ENCODE measurements around the gene PSMC6.

PSMC6 gene

DNA sequence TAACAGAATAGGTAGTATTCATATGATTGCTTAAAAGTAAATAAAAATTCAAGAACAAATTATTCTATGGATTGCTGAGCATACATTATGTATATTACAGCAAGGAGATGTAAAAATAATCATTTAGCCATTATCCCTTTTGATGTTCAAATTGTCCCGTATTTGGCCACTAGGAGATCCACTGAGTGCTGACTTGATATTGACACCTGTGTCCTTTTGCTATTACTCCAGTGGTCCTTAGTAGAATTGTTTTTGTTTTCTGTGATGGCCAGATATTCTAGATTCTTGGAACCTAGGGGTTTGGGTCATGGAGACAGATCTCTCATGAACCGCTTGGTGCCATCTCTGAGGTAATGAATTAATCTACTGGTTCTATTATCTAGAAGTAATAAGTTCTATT is 28.4 kb upstream of the PSMC6 start:
- Histone ChIP-seq H3K27ac (ENCODE audit: extremely low read depth, low read depth, low read length) (no peak overlapping the region), H3K4me1 (ENCODE audit: control insufficient read depth, insufficient read depth, low read length) (no peaks in the 10 kb centered on the region), H3K9me3 (ENCODE audit: control insufficient read depth, insufficient read depth, low read depth, low read length) (no peaks in the 10 kb centered on the region), H3K4me3 (ENCODE audit: low read depth, low read length) (no peak overlapping the region), H3K36me3 (ENCODE audit: control insufficient read depth in 2 of 2, insufficient read depth in 1 of 2, low read length in 2 of 2) (peaks cover 38 to 45% of the 10 kb centered on the region in 2 experiments)
- CTCF ChIA-PET: interaction anchor here (0.7 to 0.9 kb wide), 2 partner anchors 11 to 45 kb away, joined by 3 to 4 read pairs; no protein-coding TSS in a partner anchor
- TF ChIP-seq ZNF777 (tag by site-specific recombination; IDR thresholded peaks at IDR 0.05; ENCODE audit: borderline replicate concordance): no peak
- TF ChIP-seq FEZF1 (tag by site-specific recombination; IDR thresholded peaks at IDR 0.05): no peak
- no peak for TF ChIP-seq REPIN1 (tag by site-specific recombination; IDR thresholded peaks at IDR 0.05; ENCODE audit: low read depth)
- POLR2A ChIA-PET: no interaction called here

DNA sequence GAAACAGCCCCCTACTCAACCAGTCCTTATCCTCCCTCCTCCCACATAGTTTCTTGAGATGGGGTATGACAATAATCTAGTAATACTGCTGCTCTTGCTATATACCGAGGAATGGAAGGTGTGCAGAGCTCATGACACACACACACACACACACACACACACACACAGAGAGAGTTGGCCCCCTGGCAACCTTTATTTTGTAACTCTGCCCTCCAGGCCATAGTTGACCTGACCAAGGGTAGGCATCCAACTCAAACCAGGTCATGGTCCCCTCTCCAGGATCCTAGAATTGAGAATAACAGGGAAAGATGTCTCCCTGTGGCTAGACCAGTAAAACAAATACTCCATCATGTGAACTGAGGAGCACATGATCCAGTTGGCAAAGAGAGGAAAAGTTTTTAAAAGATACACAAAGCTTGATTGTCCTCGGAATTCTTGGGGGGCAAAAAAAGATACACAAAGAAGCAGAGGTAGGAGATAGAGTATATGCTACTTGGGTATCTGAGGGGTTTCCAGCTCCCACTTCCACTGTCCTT is 22.9 kb upstream of the PSMC6 start:
- CTCF ChIA-PET: interaction anchor here (0.6 kb wide), 1 partner anchor 90 kb away, joined by 3 read pairs; no protein-coding TSS in a partner anchor
- peaks cover 13% of the 10 kb centered on the region for H3K4me1 ChIP-seq (ENCODE audit: control insufficient read depth, insufficient read depth, low read length)
- no peaks in the 10 kb centered on the region for H3K9me3 ChIP-seq (ENCODE audit: control insufficient read depth, insufficient read depth, low read depth, low read length)
- H3K4me3 ChIP-seq (ENCODE audit: low read depth, low read length): no peak overlapping the region
- H3K36me3 ChIP-seq (ENCODE audit: control insufficient read depth in 2 of 2, insufficient read depth in 1 of 2, low read length in 2 of 2): peaks cover 8 to 23% of the 10 kb centered on the region in 2 experiments
- POLR2A ChIA-PET: interaction anchor here (1.0 to 1.1 kb wide), 2 partner anchors 45 to 131 kb away, joined by 3 to 4 read pairs; partner anchors contain the start of genes GPR137C and TXNDC16
- no peak overlapping the region for H3K27ac ChIP-seq (ENCODE audit: extremely low read depth, low read depth, low read length)
- no peak for TF ChIP-seq ZNF514 (tag by site-specific recombination; IDR thresholded peaks at IDR 0.05)

DNA sequence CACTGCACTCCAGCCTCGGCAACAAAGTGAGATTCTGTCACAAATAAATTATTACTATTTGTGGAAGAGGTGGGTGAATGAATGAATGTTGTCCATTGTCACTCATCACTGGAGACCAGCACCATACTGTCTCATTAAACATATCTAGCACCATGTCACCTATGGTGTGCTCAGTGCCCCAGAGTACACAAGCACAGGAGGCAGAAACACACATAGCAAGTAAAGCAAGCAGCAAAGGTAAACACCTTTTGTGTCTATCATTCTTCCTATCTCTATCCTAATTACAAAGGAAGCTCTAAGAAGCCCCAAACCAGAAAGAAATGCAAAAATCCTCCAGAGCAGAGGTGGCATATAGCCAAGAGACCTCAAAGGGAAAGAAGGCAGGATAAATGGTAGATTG is 20.8 kb upstream of the PSMC6 start:
- TF ChIP-seq ZNF830 (tag by site-specific recombination; IDR thresholded peaks at IDR 0.05; ENCODE audit: low read depth): no peak
- TF ChIP-seq PRDM6 (tag by site-specific recombination; IDR thresholded peaks at IDR 0.05): no peak
- no peak for TF ChIP-seq ZXDB (tag by site-specific recombination; IDR thresholded peaks at IDR 0.05)
- Histone ChIP-seq H3K27ac (ENCODE audit: extremely low read depth, low read depth, low read length) (no peak overlapping the region), H3K9me3 (ENCODE audit: control insufficient read depth, insufficient read depth, low read depth, low read length) (no peaks in the 10 kb centered on the region), H3K4me3 (ENCODE audit: low read depth, low read length) (no peak overlapping the region), H3K4me1 (ENCODE audit: control insufficient read depth, insufficient read depth, low read length) (peaks cover 14% of the 10 kb centered on the region), H3K36me3 (ENCODE audit: control insufficient read depth in 2 of 2, insufficient read depth in 1 of 2, low read length in 2 of 2) (peaks cover 2 to 10% of the 10 kb centered on the region in 2 experiments)
- ChIA-PET CTCF (interaction anchor here (0.6 kb wide), 1 partner anchor 369 kb away, joined by 3 read pairs; no protein-coding TSS in a partner anchor), POLR2A (interaction anchor here (0.9 kb wide), 1 partner anchor 21 kb away, joined by 3 read pairs; no protein-coding TSS in a partner anchor)

DNA sequence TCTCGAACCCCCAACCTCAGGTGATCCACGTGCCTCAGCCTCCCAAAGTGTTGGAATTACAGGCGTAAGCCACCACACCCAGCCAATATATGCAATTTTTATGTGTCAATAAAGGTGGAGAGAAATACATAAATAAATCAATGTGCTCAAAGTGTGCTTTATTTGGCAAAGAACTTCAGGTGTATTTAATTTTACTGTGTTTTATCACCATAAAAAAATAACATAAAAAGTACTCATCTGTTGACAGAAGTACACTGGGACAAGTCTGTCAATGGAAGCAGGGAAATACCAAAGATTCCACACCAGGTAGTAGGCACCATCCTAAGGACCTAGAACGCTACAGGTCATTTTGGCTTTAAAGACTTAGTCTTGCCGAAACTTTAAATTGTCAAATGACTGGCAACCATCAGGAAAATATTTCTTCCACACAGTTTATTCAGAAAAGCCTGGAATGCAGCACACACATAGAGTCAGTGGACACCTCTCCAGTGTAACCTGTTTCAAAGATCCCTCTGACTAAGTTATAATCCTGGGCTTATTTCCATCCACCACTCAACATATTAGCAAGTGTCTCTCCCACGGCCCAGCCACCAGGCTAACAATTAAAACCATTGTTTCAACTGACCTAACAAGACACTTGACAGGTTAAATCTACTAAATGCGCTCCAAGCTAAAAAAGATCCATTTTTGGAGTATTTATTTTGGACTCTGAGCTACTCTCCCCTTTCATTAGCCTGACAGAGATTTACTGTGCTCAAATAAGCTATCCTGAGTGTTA is 15.8 kb upstream of the PSMC6 start:
- no peaks in the 10 kb centered on the region for H3K9me3 ChIP-seq (ENCODE audit: control insufficient read depth, insufficient read depth, low read depth, low read length)
- H3K4me3 ChIP-seq (ENCODE audit: low read depth, low read length): no peak overlapping the region
- ChIA-PET POLR2A (interaction anchor here (0.8 kb wide), 1 partner anchor 140 kb away, joined by 3 read pairs; no protein-coding TSS in a partner anchor), CTCF (no interaction called here)
- peaks cover 0 to 3% of the 10 kb centered on the region in 2 experiments; a peak in 1 of 3 replicates for H3K36me3 ChIP-seq (ENCODE audit: control insufficient read depth in 2 of 2, insufficient read depth in 1 of 2, low read length in 2 of 2)
- TF ChIP-seq, protein P1, sequence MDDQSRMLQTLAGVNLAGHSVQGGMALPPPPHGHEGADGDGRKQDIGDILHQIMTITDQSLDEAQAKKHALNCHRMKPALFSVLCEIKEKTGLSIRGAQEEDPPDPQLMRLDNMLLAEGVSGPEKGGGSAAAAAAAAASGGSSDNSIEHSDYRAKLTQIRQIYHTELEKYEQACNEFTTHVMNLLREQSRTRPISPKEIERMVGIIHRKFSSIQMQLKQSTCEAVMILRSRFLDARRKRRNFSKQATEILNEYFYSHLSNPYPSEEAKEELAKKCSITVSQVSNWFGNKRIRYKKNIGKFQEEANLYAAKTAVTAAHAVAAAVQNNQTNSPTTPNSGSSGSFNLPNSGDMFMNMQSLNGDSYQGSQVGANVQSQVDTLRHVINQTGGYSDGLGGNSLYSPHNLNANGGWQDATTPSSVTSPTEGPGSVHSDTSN (CRISPR knock-in tag; IDR thresholded peaks at IDR 0.05): no peak
- TF ChIP-seq, protein P2, sequence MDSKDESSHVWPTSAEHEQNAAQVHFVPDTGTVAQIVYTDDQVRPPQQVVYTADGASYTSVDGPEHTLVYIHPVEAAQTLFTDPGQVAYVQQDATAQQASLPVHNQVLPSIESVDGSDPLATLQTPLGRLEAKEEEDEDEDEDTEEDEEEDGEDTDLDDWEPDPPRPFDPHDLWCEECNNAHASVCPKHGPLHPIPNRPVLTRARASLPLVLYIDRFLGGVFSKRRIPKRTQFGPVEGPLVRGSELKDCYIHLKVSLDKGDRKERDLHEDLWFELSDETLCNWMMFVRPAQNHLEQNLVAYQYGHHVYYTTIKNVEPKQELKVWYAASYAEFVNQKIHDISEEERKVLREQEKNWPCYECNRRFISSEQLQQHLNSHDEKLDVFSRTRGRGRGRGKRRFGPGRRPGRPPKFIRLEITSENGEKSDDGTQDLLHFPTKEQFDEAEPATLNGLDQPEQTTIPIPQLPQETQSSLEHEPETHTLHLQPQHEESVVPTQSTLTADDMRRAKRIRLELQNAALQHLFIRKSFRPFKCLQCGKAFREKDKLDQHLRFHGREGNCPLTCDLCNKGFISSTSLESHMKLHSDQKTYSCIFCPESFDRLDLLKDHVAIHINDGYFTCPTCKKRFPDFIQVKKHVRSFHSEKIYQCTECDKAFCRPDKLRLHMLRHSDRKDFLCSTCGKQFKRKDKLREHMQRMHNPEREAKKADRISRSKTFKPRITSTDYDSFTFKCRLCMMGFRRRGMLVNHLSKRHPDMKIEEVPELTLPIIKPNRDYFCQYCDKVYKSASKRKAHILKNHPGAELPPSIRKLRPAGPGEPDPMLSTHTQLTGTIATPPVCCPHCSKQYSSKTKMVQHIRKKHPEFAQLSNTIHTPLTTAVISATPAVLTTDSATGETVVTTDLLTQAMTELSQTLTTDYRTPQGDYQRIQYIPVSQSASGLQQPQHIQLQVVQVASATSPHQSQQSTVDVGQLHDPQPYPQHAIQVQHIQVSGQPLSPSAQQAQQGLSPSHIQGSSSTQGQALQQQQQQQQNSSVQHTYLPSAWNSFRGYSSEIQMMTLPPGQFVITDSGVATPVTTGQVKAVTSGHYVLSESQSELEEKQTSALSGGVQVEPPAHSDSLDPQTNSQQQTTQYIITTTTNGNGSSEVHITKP (tag by site-specific recombination; IDR thresholded peaks at IDR 0.05): peak; percentile 37; the same call in 1 of the 2 replicates
- peaks cover 22% of the 10 kb centered on the region for H3K4me1 ChIP-seq (ENCODE audit: control insufficient read depth, insufficient read depth, low read length)
- H3K27ac ChIP-seq (ENCODE audit: extremely low read depth, low read depth, low read length): no peak overlapping the region

Data from HEK293 (cell line).